ENCODE data around the gene LRP2. TPM values are rescaled to one million over a fixed set of nuclear protein-coding genes. Genes with fewer than 3 reads are reported as not detected.
A peak's percentile ranks its signal among the peaks of the same experiment; 100 is the strongest.

LRP2 gene
- total and polyA plus RNA-seq, 8 donors: 2.5 to 34.6 (median 4.0) TPM

- no peak overlapping the region for H3K4me3 ChIP-seq
- H3K27ac ChIP-seq: no peak overlapping the region
- ATAC-seq: peak; percentile 86
- TF ChIP-seq, protein P1, sequence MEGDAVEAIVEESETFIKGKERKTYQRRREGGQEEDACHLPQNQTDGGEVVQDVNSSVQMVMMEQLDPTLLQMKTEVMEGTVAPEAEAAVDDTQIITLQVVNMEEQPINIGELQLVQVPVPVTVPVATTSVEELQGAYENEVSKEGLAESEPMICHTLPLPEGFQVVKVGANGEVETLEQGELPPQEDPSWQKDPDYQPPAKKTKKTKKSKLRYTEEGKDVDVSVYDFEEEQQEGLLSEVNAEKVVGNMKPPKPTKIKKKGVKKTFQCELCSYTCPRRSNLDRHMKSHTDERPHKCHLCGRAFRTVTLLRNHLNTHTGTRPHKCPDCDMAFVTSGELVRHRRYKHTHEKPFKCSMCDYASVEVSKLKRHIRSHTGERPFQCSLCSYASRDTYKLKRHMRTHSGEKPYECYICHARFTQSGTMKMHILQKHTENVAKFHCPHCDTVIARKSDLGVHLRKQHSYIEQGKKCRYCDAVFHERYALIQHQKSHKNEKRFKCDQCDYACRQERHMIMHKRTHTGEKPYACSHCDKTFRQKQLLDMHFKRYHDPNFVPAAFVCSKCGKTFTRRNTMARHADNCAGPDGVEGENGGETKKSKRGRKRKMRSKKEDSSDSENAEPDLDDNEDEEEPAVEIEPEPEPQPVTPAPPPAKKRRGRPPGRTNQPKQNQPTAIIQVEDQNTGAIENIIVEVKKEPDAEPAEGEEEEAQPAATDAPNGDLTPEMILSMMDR (IDR thresholded peaks at IDR 0.05): no peak
- no peaks in the 10 kb centered on the region for H3K9me3 ChIP-seq
- H3K4me1 ChIP-seq: no peaks in the 10 kb centered on the region
- DNase-seq: peak in 1 of 4 donors; percentile 2
- intact Hi-C loops (cut with DNase I): no loop called here
- no peaks in the 10 kb centered on the region for H3K36me3 ChIP-seq
- no peaks in the 10 kb centered on the region for H3K27me3 ChIP-seq
Observed at GRCh38 chr2:169258045-169258601, 104.2 kb downstream of the LRP2 start.

DNA sequence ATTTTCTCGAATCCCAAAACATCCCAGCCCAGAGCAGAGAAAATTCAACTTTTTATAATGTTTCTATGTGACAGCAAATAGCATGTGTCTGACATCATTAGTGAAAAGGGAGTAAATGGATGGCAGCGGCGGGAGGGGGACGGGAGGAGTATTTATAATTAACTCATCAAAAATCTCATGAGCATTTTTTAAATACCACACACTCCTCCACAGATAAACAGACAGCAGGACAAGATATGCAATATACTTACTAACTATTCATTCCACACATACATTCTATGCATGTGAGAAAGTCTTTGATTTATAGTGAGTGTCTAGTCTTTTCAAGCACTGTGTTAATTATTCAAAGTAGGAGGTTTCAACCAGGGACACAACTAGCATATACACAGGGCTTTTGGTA is 107.6 kb downstream of the LRP2 start:
- no peaks in the 10 kb centered on the region for H3K4me1 ChIP-seq
- no peaks in the 10 kb centered on the region for H3K9me3 ChIP-seq
- H3K27me3 ChIP-seq: no peaks in the 10 kb centered on the region
- H3K4me3 ChIP-seq: no peak overlapping the region
- TF ChIP-seq, protein P1 (IDR thresholded peaks at IDR 0.05): no peak
- ATAC-seq (no peak), DNase-seq (no peak)
- intact Hi-C loops (cut with DNase I): no loop called here
- no peaks in the 10 kb centered on the region for H3K36me3 ChIP-seq
- no peak overlapping the region for H3K27ac ChIP-seq

DNA sequence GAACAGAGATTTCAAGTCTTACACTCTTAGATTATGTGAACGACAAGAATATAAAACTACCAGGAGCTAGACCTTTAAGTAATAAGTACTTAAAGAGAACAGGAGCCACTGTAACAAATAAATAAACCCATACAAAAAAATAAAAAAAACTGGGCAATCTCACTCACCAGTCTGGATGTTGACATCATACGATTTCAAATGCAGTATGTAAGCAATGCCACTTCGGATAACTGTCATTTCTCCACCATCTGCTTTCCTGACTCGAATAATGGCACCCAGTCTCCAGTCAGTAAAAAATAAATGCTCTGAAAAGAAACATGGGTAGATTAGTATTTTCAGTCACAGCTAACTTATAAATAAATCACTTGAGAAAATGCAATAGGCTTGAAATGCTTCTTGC is 115.1 kb downstream of the LRP2 start:
- intact Hi-C loops (cut with DNase I): no loop called here
- Histone ChIP-seq H3K4me1 (no peaks in the 10 kb centered on the region), H3K9me3 (no peaks in the 10 kb centered on the region), H3K27me3 (no peaks in the 10 kb centered on the region), H3K36me3 (no peaks in the 10 kb centered on the region), H3K27ac (no peak overlapping the region), H3K4me3 (no peak overlapping the region)
- ATAC-seq (no peak), DNase-seq (no peak)
- TF ChIP-seq, protein P1 (IDR thresholded peaks at IDR 0.05): no peak

- Histone ChIP-seq H3K4me3 (no peak overlapping the region), H3K27ac (no peak overlapping the region), H3K9me3 (no peaks in the 10 kb centered on the region), H3K36me3 (no peaks in the 10 kb centered on the region), H3K27me3 (no peaks in the 10 kb centered on the region), H3K4me1 (no peaks in the 10 kb centered on the region)
- TF ChIP-seq, protein P1 (IDR thresholded peaks at IDR 0.05): no peak
- DNase-seq (no peak), ATAC-seq (no peak)
- intact Hi-C loops (cut with DNase I): no loop called here
Observed at GRCh38 chr2:169240405-169240804, 121.9 kb downstream of the LRP2 start.

DNA sequence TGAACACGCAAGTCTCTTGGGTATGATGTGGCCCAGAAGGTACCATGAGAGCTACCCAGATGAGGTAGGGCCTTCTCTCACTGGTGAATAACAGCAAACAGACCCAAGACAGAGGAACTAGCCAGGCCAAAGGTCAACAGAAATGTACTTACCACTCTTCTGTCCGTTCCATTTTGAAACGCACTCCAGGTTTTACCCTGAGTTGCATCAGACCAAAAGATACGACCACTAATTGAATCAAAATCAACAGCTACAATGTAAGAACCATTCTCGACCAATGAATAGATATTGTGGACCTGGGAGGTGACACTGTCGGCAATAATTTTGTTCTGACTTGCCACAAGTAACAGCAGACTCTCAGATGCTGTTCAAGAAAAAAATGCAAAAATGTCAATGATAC is 124.4 kb downstream of the LRP2 start:
- intact Hi-C loops (cut with DNase I): no loop called here
- no peaks in the 10 kb centered on the region for H3K4me1 ChIP-seq

More for the DNA sequence above, 124.4 kb downstream of the LRP2 start:
- ATAC-seq (no peak), DNase-seq (no peak)
- Histone ChIP-seq H3K36me3 (no peaks in the 10 kb centered on the region), H3K9me3 (no peaks in the 10 kb centered on the region), H3K27me3 (no peaks in the 10 kb centered on the region), H3K27ac (no peak overlapping the region), H3K4me3 (no peak overlapping the region)
- TF ChIP-seq, protein P1 (IDR thresholded peaks at IDR 0.05): no peak

Data from left lung (tissue), 10 donors.